Pancreas (tissue), 10 donors: Measurements from ENCODE around the gene RPRD2. TPM values are rescaled to one million over a fixed set of nuclear protein-coding genes. Genes with fewer than 3 reads are reported as not detected.

Source experiments
- ATAC-seq, 4 donors: fragments of 200-7000 bp; cut with Tn5 transposase; one replicate each; pipeline versions ENCODE4 v1.8.0 to v1.9.1; 2020; ENCODE audit warnings: mild to moderate bottlenecking in 4 of 4, moderate library complexity in 4 of 4
- DNase-seq, 6 donors: peaks; one replicate each; pipeline ENCODE4 v3.0.0-alpha.2; 2020
- FAIRE-seq: peaks from 2 replicates; lab custom pipeline; 2012; peaks lifted over from hg19 to GRCh38; lab: Jason Lieb, UNC
- H3K27ac ChIP-seq, 4 donors: fragments of 200-600 bp; sonication (generic); 1 replicate in 3 of 4; 2 replicates in 1 of 4; pipeline versions ENCODE4 v1.5.0 to v1.8.0; 2020
- H3K27me3 ChIP-seq, 4 donors: fragments of 200-600 bp; one replicate each; pipeline ENCODE4 v1.8.0; 2021
- H3K36me3 ChIP-seq, 3 donors: fragments of 200-600 bp; sonication (generic) in 1 of 3; one replicate each; pipeline versions ENCODE4 v1.5.0 to v1.8.0; 2020 to 2021
- H3K4me1 ChIP-seq, 3 donors: fragments of 200-600 bp; one replicate each; pipeline ENCODE4 v1.8.0; 2021
- H3K4me3 ChIP-seq, 4 donors: fragments of 200-600 bp; sonication (generic) in 2 of 4; one replicate each; pipeline versions ENCODE4 v1.5.0 to v1.8.0; 2020 to 2021
- H3K9me3 ChIP-seq, 4 donors: fragments of 200-600 bp; one replicate each; pipeline ENCODE4 v1.8.0; 2021
- WGBS, 2 donors: extraction: QIAGEN DNeasy Blood & Tissue Kit; methylation state at CpG; one replicate each; pipeline ENCODE4 v1.1.7; 2013; 5-methylcytosine and 5-hydroxymethylcytosine counted together
- intact Hi-C, 3 donors: fragments of 100-400 bp; cut with DNase I; formaldehyde crosslinking; loops; one replicate each; pipeline versions ENCODE4 v1.11.1 to v1.14.2; 2022
- polyA plus RNA-seq, 2 donors: library from polyadenylated mRNA; stranded (reverse); fragments of 200-250 nt; gene quantifications; one replicate each; pipeline ENCODE4 v1.2.3, GENCODE V29; 2013
- total RNA-seq, 6 donors: library from RNA; stranded (reverse); fragmentation: NEBNext Ultra II Directional in 4 of 6; extraction: Animal tissue kit (Norgen Biotek cat#: 25700) in 4 of 6; gene quantifications; one replicate each; pipeline versions ENCODE4 v1.2.1 to v1.2.4, GENCODE V29; 2021 to 2023
- TF ChIP-seq, protein P1 (sequence below), 4 donors: fragments of 200-600 bp; sonication (generic) in 3 of 4; IDR thresholded peaks; one replicate each; pipeline versions ENCODE4 v1.5.0 to v1.8.0; 2021; ENCODE audit warnings: antibody characterized with exemption in 4 of 4
- donor health status: healthy with polysubstance abuse.
- donor health status: DM: no; HTN: no; CAD: no; lungs with moderate emphysema.
- donor health status: DM: no; HTN: no; CAD: no.
- donor health status: control.
- donor health status: control.
- donor health status: Bipolar disorder and iron deficiency.
- donor health status: DM: yes; HTN: yes; CAD: no.
- donor health status: DM: no; HTN: no; CAD: no.
- donor health status: DM: no; HTN: no; CAD: no.
- donor health status: DM: yes; HTN: yes; CAD: no.

The RPRD2 gene
- total and polyA plus RNA-seq, 8 donors = 5.2 to 22.3 (median 14.1) TPM

DNA sequence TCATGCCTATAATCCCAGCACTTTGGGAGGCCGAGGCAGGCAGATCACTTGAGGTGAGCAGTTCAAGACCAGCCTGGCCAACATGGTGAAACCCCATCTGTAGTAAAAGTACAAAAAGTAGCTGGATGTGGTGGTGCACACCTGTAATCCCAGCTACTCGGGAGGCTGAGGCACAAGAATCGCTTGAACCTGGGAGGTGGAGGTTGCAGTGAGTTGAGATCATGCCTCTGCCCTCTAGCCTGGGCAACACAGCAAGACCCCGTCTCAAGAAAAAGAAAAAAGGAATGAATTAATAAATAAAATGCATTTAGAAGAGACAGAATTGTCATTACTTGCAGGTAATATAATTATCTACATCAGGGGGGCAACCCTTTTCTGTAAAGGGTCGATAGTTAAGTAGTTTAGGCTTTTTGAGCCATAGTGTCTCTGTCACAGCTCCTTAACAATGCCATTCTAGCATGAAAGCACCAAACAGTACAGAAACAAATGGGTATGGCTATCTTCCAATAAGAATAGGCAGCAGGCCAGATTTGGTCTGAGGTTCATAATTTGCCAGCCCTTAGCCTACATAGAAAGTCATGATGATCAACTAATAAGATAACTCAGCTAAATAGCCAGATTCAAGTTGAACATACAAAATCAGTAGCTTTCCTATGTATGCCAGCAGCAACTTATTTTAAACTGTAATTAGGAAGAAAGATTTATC is 56.8 kb downstream of the RPRD2 start:
- Histone ChIP-seq H3K4me1 (no peaks in the 10 kb centered on the region), H3K27ac (no peak overlapping the region), H3K9me3 (no peaks in the 10 kb centered on the region), H3K4me3 (no peak overlapping the region), H3K36me3 (peaks cover 0 to 10% (median 4%) of the 10 kb centered on the region in 3 donors), H3K27me3 (no peaks in the 10 kb centered on the region)
- WGBS, 2 donors = 84 to 88% methylated on average over 5 of the region's 5 CpGs
- TF ChIP-seq, protein P1, sequence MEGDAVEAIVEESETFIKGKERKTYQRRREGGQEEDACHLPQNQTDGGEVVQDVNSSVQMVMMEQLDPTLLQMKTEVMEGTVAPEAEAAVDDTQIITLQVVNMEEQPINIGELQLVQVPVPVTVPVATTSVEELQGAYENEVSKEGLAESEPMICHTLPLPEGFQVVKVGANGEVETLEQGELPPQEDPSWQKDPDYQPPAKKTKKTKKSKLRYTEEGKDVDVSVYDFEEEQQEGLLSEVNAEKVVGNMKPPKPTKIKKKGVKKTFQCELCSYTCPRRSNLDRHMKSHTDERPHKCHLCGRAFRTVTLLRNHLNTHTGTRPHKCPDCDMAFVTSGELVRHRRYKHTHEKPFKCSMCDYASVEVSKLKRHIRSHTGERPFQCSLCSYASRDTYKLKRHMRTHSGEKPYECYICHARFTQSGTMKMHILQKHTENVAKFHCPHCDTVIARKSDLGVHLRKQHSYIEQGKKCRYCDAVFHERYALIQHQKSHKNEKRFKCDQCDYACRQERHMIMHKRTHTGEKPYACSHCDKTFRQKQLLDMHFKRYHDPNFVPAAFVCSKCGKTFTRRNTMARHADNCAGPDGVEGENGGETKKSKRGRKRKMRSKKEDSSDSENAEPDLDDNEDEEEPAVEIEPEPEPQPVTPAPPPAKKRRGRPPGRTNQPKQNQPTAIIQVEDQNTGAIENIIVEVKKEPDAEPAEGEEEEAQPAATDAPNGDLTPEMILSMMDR (IDR thresholded peaks at IDR 0.05) = no peak
- peak in 3 of 4 donors; percentile 41 to 48 (median 45) for ATAC-seq
- intact Hi-C loops = no loop called here
- FAIRE-seq = no peak
- DNase-seq = no peak

DNA sequence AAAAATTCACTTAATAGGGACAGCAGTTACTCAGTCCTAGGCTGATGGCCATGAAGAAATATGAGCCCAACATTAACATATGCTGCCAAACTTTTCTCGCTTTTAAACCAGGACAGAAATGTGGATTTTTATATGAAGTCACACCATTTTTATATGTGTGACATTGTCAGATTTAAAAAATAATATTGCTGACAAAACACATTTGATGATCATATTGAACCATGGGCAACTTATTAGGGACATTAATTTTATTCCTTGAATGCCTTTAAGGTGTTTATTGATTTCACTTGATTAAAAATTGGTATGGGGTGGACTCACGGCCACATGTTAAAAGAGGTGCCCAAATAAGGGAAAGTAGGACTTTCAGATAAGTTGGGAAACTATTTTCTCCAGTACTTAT is 58.6 kb downstream of the RPRD2 start:
- TF ChIP-seq, protein P1 (IDR thresholded peaks at IDR 0.05) = no peak
- no peaks in the 10 kb centered on the region for H3K9me3 ChIP-seq
- 95% methylated on average over 2 of the region's 2 CpGs for WGBS, 2 donors
- FAIRE-seq (no peak), DNase-seq (no peak), ATAC-seq (no peak)
- H3K27ac ChIP-seq = no peak overlapping the region
- intact Hi-C loops = no loop called here
- no peak overlapping the region for H3K4me3 ChIP-seq
- no peaks in the 10 kb centered on the region for H3K27me3 ChIP-seq
- peaks cover 0 to 10% (median 4%) of the 10 kb centered on the region in 3 donors for H3K36me3 ChIP-seq
- no peaks in the 10 kb centered on the region for H3K4me1 ChIP-seq

DNA sequence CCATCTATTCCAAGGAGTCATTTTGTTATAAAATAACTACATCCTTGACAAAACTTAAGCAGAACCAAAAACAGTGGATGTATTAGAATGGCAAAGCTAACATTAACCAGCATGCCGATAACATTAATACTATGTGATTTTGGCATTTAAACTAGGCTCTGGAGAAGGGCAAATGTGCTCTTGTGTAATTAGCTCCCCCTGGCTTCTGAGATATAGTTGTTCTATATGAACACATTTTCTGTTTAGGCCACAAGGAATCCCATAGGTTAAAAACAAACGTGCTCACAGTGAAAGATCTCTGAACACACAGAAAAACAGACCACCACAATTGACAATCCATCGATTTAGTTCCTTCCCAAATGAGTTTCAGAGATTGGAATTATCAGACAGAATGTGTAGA is 65.9 kb downstream of the RPRD2 start:
- Histone ChIP-seq H3K4me3 (no peak overlapping the region), H3K9me3 (no peaks in the 10 kb centered on the region), H3K27ac (no peak overlapping the region), H3K4me1 (no peaks in the 10 kb centered on the region), H3K36me3 (no peaks in the 10 kb centered on the region), H3K27me3 (no peaks in the 10 kb centered on the region)
- FAIRE-seq (no peak), DNase-seq (no peak), ATAC-seq (peak in 3 of 4 donors; percentile 45 to 83 (median 60))
- TF ChIP-seq, protein P1 (IDR thresholded peaks at IDR 0.05) = no peak
- intact Hi-C loops = no loop called here
- 38 to 41% methylated on average over 3 of the region's 3 CpGs for WGBS, 2 donors

DNA sequence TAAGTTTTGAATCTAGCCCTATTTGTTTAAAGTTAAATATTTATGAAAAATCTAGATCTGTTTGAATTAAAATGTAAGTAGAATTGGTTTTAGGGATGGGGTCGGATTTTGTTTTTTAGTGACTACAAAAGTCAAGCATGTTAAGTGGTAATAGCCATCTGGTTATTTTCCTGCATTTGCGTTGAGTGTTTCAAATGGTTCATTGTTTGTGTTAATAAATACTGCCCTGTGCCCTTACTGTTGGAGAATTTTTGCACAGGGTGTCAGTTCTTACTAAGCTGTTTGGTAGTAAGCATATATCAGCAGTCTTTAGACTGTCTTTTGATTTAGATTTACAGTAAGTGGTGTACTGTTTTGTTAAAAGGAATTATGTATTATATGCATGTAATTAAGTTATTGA is 77.2 kb downstream of the RPRD2 start:
- H3K4me1 ChIP-seq = peaks cover 0 to 3% (median 0%) of the 10 kb centered on the region in 3 donors
- peaks cover 0 to 22% (median 0%) of the 10 kb centered on the region in 3 donors for H3K36me3 ChIP-seq
- ATAC-seq = no peak
- no peak for FAIRE-seq
- intact Hi-C loops = no loop called here
- H3K27me3 ChIP-seq = no peaks in the 10 kb centered on the region
- TF ChIP-seq, protein P1 (IDR thresholded peaks at IDR 0.05) = no peak
- H3K9me3 ChIP-seq = no peaks in the 10 kb centered on the region
- no peak overlapping the region for H3K27ac ChIP-seq
- DNase-seq = no peak
- no peak overlapping the region for H3K4me3 ChIP-seq
- 65 to 66% methylated on average over 2 of the region's 2 CpGs for WGBS, 2 donors

DNA sequence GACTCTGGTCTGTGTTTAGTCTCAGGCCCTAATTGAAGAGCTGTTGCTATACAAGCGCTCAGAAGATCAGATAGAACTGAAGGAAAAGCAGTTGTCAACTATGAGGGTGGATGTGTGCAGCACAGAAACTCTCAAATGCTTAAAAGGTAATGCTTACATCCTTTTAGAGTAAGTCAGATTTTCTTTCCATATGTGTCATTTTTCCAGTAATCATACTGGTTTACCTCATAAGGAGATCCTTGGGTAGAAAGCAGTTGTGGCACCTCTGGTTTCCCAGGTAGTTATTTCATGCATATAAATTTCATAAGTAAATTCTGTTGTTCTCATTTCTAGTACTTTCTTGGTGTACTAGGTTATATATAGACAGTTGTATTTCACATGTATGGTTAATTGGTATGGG is 80.3 kb downstream of the RPRD2 start:
- FAIRE-seq (no peak), ATAC-seq (no peak), DNase-seq (no peak)
- H3K4me1 ChIP-seq = peaks cover 0 to 3% (median 0%) of the 10 kb centered on the region in 3 donors
- H3K9me3 ChIP-seq = no peaks in the 10 kb centered on the region
- H3K27me3 ChIP-seq = no peaks in the 10 kb centered on the region
- peaks cover 0 to 41% (median 0%) of the 10 kb centered on the region in 3 donors for H3K36me3 ChIP-seq
- 96 to 100% methylated on average over 1 of the region's 1 CpG for WGBS, 2 donors
- TF ChIP-seq, protein P1 (IDR thresholded peaks at IDR 0.05) = no peak
- no peak overlapping the region for H3K4me3 ChIP-seq
- intact Hi-C loops = no loop called here
- no peak overlapping the region for H3K27ac ChIP-seq
